HepG2 (cell line): ENCODE measurements around the gene SP9. TPM values are rescaled to one million over a fixed set of nuclear protein-coding genes. Genes with fewer than 3 reads are reported as not detected.

ENCODE experiments used
- ESRRA ChIP-seq: sonication (generic); formaldehyde crosslinking; IDR thresholded peaks from 2 replicates; pipeline ENCODE4 v1.5.1; 2020; ENCODE audit warnings: mild to moderate bottlenecking, low read depth, missing genetic modification reagents
- FOSL2 ChIP-seq: sonication (generic); formaldehyde crosslinking; IDR thresholded peaks from 2 replicates; pipeline ENCODE4 v1.4.0; 2020; ENCODE audit warnings: missing genetic modification reagents
- HHEX ChIP-seq: IDR thresholded peaks from 2 replicates; pipeline ENCODE4 v1.6.1; 2016; ENCODE audit warnings: control low read depth
- HMGXB3 ChIP-seq: sonication (generic); formaldehyde crosslinking; IDR thresholded peaks from 2 replicates; pipeline ENCODE4 v1.4.0; 2020; ENCODE audit warnings: missing genetic modification reagents, borderline replicate concordance
- KAT8 ChIP-seq: IDR thresholded peaks from 2 replicates; pipeline ENCODE4 v1.6.1; 2016; ENCODE audit warnings: missing genetic modification reagents, missing compliant biosample characterization
- MIXL1 ChIP-seq: IDR thresholded peaks from 2 replicates; pipeline ENCODE4 v1.6.1; 2016
- MTF2 ChIP-seq: sonication (generic); formaldehyde crosslinking; IDR thresholded peaks from 2 replicates; pipeline ENCODE4 v1.5.0; 2020; ENCODE audit warnings: missing genetic modification reagents, borderline replicate concordance
- NR2F6 ChIP-seq, 2 experiments: IDR thresholded peaks; 2 replicates each; pipeline ENCODE4 v1.6.1; 2016; ENCODE audit warnings: antibody characterized with exemption in 1 of 2, mild to moderate bottlenecking in 1 of 2
- PAF1 ChIP-seq: IDR thresholded peaks from 2 replicates; pipeline ENCODE4 v1.6.1; 2016; ENCODE audit warnings: missing genetic modification reagents, missing compliant biosample characterization
- PRPF4 ChIP-seq: fragments of 200-400 bp; formaldehyde crosslinking; IDR thresholded peaks from 2 replicates; pipeline ENCODE4 v1.6.1; 2016; ENCODE audit warnings: low read length, low read depth; ENCODE audit not compliant: poor library complexity, severe bottlenecking
- RAD51 ChIP-seq: fragments of 450-650 bp; IDR thresholded peaks from 2 replicates; pipeline ENCODE4 v1.6.1; 2016; ENCODE audit warnings: borderline replicate concordance
- SIN3B ChIP-seq: fragments of 150-350 bp; IDR thresholded peaks from 2 replicates; pipeline ENCODE4 v1.6.1; 2014; ENCODE audit warnings: low read length
- TARDBP ChIP-seq: sonication (generic); formaldehyde crosslinking; IDR thresholded peaks from 2 replicates; pipeline ENCODE4 v1.8.0; 2022; ENCODE audit warnings: mild to moderate bottlenecking, missing genetic modification reagents
- ZFYVE20 ChIP-seq: sonication (generic); formaldehyde crosslinking; IDR thresholded peaks from 2 replicates; pipeline ENCODE4 v1.8.0; 2023; ENCODE audit warnings: low read depth, mild to moderate bottlenecking, moderate library complexity, missing genetic modification reagents, borderline replicate concordance
- ZMYM4 ChIP-seq: sonication (generic); formaldehyde crosslinking; IDR thresholded peaks from 2 replicates; pipeline ENCODE4 v1.8.1; 2023; ENCODE audit warnings: mild to moderate bottlenecking, missing genetic modification reagents
- ZNF234 ChIP-seq: sonication (generic); formaldehyde crosslinking; conservative IDR thresholded peaks from 2 replicates; pipeline ENCODE4 v1.5.1; 2020; ENCODE audit warnings: mild to moderate bottlenecking, missing genetic modification reagents
- ZNF329 ChIP-seq: sonication (generic); formaldehyde crosslinking; IDR thresholded peaks from 2 replicates; pipeline ENCODE4 v1.9.0; 2021; ENCODE audit warnings: low read depth, mild to moderate bottlenecking, missing genetic modification reagents
- ZNF550 ChIP-seq: sonication (generic); formaldehyde crosslinking; IDR thresholded peaks from 2 replicates; pipeline ENCODE4 v1.4.0; 2020; ENCODE audit warnings: mild to moderate bottlenecking, missing genetic modification reagents, borderline replicate concordance
- ZNF720 ChIP-seq: sonication (generic); formaldehyde crosslinking; IDR thresholded peaks from 2 replicates; pipeline ENCODE4 v1.4.0; 2020; ENCODE audit warnings: missing genetic modification reagents
- ZNF747 ChIP-seq: sonication (generic); formaldehyde crosslinking; IDR thresholded peaks from 2 replicates; pipeline ENCODE4 v1.8.1; 2023; ENCODE audit warnings: missing genetic modification reagents, mild to moderate bottlenecking, borderline replicate concordance
- ZNF75D ChIP-seq: sonication (generic); formaldehyde crosslinking; IDR thresholded peaks from 2 replicates; pipeline ENCODE4 v1.8.1; 2023; ENCODE audit warnings: missing genetic modification reagents, mild to moderate bottlenecking, borderline replicate concordance
- ZNF83 ChIP-seq: sonication (generic); formaldehyde crosslinking; IDR thresholded peaks from 2 replicates; pipeline ENCODE4 v1.4.0; 2020; ENCODE audit warnings: missing genetic modification reagents, mild to moderate bottlenecking, borderline replicate concordance
- polyA plus RNA-seq, 8 experiments: library from polyadenylated mRNA; depleted of rRNA in 3 of 8; stranded (reverse) in 7 of 8; unstranded in 1 of 8; fragments of >200 nt; fragmentation: Illumina TruSeq in 4 of 8; extraction: Trizol in 4 of 8; gene quantifications; 2 replicates each; pipeline versions ENCODE4 v1.2.1 to v1.2.3, GENCODE V29; 2011 to 2016; ENCODE audit warnings: low read depth in 4 of 8, missing spikeins in 1 of 8, mixed read lengths in 1 of 8; ENCODE audit not compliant: insufficient read depth in 1 of 8
- total RNA-seq, 5 experiments: library from RNA; depleted of rRNA; stranded (reverse); fragments of >200 nt; fragmentation: Illumina TruSeq; extraction: Trizol; gene quantifications; 2 replicates each; pipeline ENCODE4 v1.2.3, GENCODE V29; 2016; ENCODE audit warnings: low read depth in 1 of 5
- TF ChIP-seq, protein P1 (sequence below): sonication (generic); formaldehyde crosslinking; IDR thresholded peaks from 2 replicates; pipeline ENCODE4 v1.5.1; 2020; ENCODE audit warnings: missing genetic modification reagents, mild to moderate bottlenecking, borderline replicate concordance
- TF ChIP-seq, protein P2 (sequence below): sonication (generic); formaldehyde crosslinking; IDR thresholded peaks from 2 replicates; pipeline ENCODE4 v1.5.0; 2020; ENCODE audit warnings: mild to moderate bottlenecking, missing genetic modification reagents

SP9 gene
- total and polyA plus RNA-seq, 2 of the 13 experiments (the other 11 are each of a cell fraction or from before 2014, with no cell fraction given), result not detected

DNA sequence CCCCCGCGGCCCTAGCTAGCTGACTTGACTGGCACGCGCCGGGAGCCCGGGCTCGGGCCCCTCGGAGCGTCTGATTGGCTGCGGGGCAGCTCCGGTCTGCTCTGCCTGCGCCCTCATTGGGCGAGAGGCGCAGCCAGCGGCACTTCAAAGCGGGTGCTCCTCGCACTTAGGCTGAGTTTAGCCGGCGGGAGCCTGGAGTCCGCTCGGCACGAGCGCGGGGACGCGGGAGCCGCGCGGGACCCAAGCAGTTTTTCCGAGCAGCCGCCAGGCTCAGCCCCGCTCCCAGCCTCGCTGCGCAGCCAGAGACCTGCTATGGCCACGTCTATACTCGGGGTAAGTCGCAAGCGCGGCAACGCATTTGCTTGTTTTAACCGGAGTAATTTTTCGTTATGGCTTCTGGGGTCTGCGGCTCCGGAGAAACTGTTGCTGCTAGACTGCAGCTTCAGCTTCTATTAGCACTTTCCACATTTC is at the start of gene SP9 (continued):
- TF ChIP-seq ZNF550 (CRISPR knock-in tag) (no peak), KAT8 (no peak), HHEX (no peak), ZNF329 (CRISPR knock-in tag) (no peak), ZNF234 (no peak), ZNF75D (CRISPR knock-in tag) (no peak), ZNF720 (no peak), PAF1 (CRISPR knock-in tag) (no peak), TARDBP (no peak), ZFYVE20 (CRISPR knock-in tag) (no peak), ZNF747 (CRISPR knock-in tag) (peak; percentile 59; the same call in 1 of the 2 replicates), MTF2 (CRISPR knock-in tag) (no peak), MIXL1 (CRISPR knock-in tag) (no peak), HMGXB3 (CRISPR knock-in tag) (no peak), PRPF4 (no peak), FOSL2 (CRISPR knock-in tag) (no peak), SIN3B (no peak), NR2F6 (IDR thresholded peaks at IDR 0.05) (no peak), NR2F6 (CRISPR knock-in tag; IDR thresholded peaks at IDR 0.05) (no peak), ZNF83 (CRISPR knock-in tag) (no peak), ESRRA (no peak), ZMYM4 (CRISPR knock-in tag) (peak; percentile 65), RAD51 (no peak)
- TF ChIP-seq, protein P1, sequence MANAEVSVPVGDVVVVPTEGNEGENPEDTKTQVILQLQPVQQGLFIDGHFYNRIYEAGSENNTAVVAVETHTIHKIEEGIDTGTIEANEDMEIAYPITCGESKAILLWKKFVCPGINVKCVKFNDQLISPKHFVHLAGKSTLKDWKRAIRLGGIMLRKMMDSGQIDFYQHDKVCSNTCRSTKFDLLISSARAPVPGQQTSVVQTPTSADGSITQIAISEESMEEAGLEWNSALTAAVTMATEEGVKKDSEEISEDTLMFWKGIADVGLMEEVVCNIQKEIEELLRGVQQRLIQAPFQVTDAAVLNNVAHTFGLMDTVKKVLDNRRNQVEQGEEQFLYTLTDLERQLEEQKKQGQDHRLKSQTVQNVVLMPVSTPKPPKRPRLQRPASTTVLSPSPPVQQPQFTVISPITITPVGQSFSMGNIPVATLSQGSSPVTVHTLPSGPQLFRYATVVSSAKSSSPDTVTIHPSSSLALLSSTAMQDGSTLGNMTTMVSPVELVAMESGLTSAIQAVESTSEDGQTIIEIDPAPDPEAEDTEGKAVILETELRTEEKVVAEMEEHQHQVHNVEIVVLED (CRISPR knock-in tag), result no peak
- TF ChIP-seq, protein P2, sequence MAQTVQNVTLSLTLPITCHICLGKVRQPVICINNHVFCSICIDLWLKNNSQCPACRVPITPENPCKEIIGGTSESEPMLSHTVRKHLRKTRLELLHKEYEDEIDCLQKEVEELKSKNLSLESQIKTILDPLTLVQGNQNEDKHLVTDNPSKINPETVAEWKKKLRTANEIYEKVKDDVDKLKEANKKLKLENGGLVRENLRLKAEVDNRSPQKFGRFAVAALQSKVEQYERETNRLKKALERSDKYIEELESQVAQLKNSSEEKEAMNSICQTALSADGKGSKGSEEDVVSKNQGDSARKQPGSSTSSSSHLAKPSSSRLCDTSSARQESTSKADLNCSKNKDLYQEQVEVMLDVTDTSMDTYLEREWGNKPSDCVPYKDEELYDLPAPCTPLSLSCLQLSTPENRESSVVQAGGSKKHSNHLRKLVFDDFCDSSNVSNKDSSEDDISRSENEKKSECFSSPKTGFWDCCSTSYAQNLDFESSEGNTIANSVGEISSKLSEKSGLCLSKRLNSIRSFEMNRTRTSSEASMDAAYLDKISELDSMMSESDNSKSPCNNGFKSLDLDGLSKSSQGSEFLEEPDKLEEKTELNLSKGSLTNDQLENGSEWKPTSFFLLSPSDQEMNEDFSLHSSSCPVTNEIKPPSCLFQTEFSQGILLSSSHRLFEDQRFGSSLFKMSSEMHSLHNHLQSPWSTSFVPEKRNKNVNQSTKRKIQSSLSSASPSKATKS (CRISPR knock-in tag), result no peak
